Body of pancreas (tissue), 4 donors: ENCODE measurements around the gene NCAPD2. TPM values are rescaled to one million over a fixed set of nuclear protein-coding genes. Genes with fewer than 3 reads are reported as not detected.
A peak's percentile ranks its signal among the peaks of the same experiment; 100 is the strongest.
"Not testable (repeated sequence)": the region's sequence is repeated elsewhere in the genome, so short reads cannot be mapped to it uniquely, and the experiment has no call there.

Source experiments
- ATAC-seq: fragments of 150-250 bp; one replicate; pipeline ENCODE4 v1.9.1; 2016
- DNase-seq, 4 donors: peaks; one replicate each; pipeline ENCODE4 v3.0.0-alpha.2; 2019
- H3K27ac ChIP-seq, 4 donors: fragments of 200-600 bp; sonication (generic); 1 replicate in 3 of 4; 2 replicates in 1 of 4; pipeline versions ENCODE4 v1.5.1 to v1.6.1; 2016 to 2019; ENCODE audit warnings: mild to moderate bottlenecking in 1 of 4, mixed read lengths in 1 of 4, moderate library complexity in 1 of 4
- H3K27me3 ChIP-seq, 2 donors: fragments of 200-600 bp; sonication (generic); one replicate each; pipeline ENCODE4 v1.6.0; 2016; ENCODE audit warnings: mild to moderate bottlenecking in 1 of 2
- H3K36me3 ChIP-seq, 2 donors: fragments of 200-600 bp; sonication (generic); replicated peaks in 1 of 2; 2 replicates each; pipeline ENCODE4 v1.5.1; 2016; ENCODE audit warnings: low read depth in 2 of 2; ENCODE audit not compliant: insufficient read depth in 1 of 2
- H3K4me1 ChIP-seq: fragments of 200-600 bp; sonication (generic); one replicate; pipeline ENCODE4 v1.6.0; 2016
- H3K4me3 ChIP-seq, 2 donors: fragments of 200-600 bp; sonication (generic); 1 replicate in 1 of 2; 2 replicates in 1 of 2; pipeline ENCODE4 v1.5.1; 2016 to 2019
- H3K9me3 ChIP-seq, 3 donors: fragments of 200-600 bp; sonication (generic); 1 replicate in 2 of 3; 2 replicates in 1 of 3; pipeline ENCODE4 v1.5.1; 2016
- POLR2A ChIP-seq, 3 donors: fragments of 450-650 bp; IDR thresholded peaks; one replicate each; pipeline ENCODE4 v1.6.1; 2016; ENCODE audit warnings: antibody characterized with exemption in 3 of 3, mild to moderate bottlenecking in 2 of 3
- WGBS, 2 donors: methylation state at CpG; one replicate each; pipeline ENCODE4 v1.1.5; 2017; 5-methylcytosine and 5-hydroxymethylcytosine counted together
- intact Hi-C: fragments of 100-400 bp; cut with DNase I; formaldehyde crosslinking; loops from one replicate; pipeline ENCODE4 v1.15.1; 2023
- total RNA-seq, 2 donors: library from RNA; depleted of rRNA; stranded (reverse); fragments of >200 nt; gene quantifications; one replicate each; pipeline ENCODE4 v1.1.0, GENCODE V29; 2016
- TF ChIP-seq, protein P1 (sequence below), 7 experiments: fragments of 450-650 bp in 4 of 7; fragments of 200-600 bp in 3 of 7; sonication (generic) in 3 of 7; IDR thresholded peaks; one replicate each; pipeline ENCODE4 v1.5.1; 2016 to 2019; ENCODE audit warnings: antibody characterized with exemption in 7 of 7

The NCAPD2 gene
- total RNA-seq, 2 donors from 2014 or later: 9.3 to 46.1 TPM

DNA sequence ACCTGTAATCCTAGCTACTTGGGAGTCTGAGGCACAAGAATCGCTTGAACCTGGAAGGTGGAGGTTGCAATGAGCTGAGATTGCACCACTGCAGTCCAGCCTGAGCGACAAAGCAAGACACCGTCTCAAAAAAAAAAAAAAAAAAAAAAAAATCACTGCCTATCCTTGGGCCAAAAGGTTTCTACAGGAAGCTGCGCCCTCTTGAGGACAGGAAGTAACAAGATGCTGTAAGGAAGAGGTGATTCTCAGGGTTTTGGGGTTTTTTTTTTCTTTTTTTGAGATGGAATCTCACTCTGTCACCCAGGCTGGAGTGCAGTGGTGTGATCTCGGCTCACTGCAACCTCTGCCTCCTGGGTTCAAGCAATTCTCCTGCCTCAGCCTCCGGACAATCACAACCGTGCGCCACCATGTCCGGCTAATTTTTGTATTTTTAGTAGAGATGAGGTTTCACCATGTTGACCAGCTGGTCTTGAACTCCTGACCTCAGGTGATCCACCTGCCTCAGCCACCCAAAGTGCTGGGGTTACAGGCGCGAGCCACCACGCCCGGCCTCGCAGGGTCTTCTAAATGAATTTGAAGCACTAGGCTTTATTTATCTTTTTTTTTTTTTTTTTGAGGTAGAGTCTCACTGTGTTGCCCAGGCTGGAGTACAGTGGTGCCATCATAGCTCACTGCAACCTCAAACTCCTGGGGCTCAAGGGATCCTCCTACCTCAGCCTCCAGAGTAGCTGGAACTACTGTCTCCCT, 64.3 kb downstream of the NCAPD2 start:
- ATAC-seq, H3K27me3 ChIP-seq, H3K9me3 ChIP-seq, intact Hi-C loops, H3K4me3 ChIP-seq, H3K27ac ChIP-seq: not testable (repeated sequence)
- Histone ChIP-seq H3K4me1 (peaks cover 29% of the 10 kb centered on the region), H3K36me3 (peaks cover 4 to 25% of the 10 kb centered on the region in 2 donors)
- peak in 2 of 4 donors; percentile 51 to 68 for DNase-seq
- 75 to 87% methylated on average over 14 of the region's 14 CpGs for WGBS, 2 donors
- TF ChIP-seq, protein P1, sequence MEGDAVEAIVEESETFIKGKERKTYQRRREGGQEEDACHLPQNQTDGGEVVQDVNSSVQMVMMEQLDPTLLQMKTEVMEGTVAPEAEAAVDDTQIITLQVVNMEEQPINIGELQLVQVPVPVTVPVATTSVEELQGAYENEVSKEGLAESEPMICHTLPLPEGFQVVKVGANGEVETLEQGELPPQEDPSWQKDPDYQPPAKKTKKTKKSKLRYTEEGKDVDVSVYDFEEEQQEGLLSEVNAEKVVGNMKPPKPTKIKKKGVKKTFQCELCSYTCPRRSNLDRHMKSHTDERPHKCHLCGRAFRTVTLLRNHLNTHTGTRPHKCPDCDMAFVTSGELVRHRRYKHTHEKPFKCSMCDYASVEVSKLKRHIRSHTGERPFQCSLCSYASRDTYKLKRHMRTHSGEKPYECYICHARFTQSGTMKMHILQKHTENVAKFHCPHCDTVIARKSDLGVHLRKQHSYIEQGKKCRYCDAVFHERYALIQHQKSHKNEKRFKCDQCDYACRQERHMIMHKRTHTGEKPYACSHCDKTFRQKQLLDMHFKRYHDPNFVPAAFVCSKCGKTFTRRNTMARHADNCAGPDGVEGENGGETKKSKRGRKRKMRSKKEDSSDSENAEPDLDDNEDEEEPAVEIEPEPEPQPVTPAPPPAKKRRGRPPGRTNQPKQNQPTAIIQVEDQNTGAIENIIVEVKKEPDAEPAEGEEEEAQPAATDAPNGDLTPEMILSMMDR (IDR thresholded peaks at IDR 0.05): peak in 5 of 7 experiments; percentile 11 to 37 (median 17)

DNA sequence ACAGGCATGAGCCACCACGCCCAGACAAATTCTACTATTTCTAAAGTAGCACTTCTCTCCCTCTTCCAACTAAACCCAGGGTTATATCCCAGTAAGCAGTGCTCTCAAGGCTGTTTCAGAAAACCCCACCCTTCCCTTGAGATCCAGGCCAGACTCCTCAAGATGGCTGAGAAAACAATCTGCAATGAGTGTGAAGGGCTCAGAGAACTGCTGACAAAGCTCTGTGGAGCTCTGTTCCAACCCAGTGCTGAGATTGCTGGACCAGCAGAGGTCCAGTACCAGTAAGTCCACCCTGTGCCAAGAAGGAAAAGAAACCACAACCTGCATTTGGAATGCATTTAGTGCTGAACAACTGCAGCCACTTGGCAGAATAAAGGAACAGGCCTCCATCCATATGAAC, 65.6 kb downstream of the NCAPD2 start:
- WGBS, 2 donors: 87 to 90% methylated on average over 1 of the region's 1 CpG
- Histone ChIP-seq H3K27me3 (no peaks in the 10 kb centered on the region), H3K36me3 (peaks cover 4 to 27% of the 10 kb centered on the region in 2 donors), H3K4me3 (no peak overlapping the region), H3K4me1 (peaks cover 19% of the 10 kb centered on the region), H3K9me3 (no peaks in the 10 kb centered on the region), H3K27ac (no peak overlapping the region)
- intact Hi-C loops: no loop called here
- DNase-seq (no peak), ATAC-seq (no peak)
- TF ChIP-seq, protein P1 (IDR thresholded peaks at IDR 0.05): no peak

DNA sequence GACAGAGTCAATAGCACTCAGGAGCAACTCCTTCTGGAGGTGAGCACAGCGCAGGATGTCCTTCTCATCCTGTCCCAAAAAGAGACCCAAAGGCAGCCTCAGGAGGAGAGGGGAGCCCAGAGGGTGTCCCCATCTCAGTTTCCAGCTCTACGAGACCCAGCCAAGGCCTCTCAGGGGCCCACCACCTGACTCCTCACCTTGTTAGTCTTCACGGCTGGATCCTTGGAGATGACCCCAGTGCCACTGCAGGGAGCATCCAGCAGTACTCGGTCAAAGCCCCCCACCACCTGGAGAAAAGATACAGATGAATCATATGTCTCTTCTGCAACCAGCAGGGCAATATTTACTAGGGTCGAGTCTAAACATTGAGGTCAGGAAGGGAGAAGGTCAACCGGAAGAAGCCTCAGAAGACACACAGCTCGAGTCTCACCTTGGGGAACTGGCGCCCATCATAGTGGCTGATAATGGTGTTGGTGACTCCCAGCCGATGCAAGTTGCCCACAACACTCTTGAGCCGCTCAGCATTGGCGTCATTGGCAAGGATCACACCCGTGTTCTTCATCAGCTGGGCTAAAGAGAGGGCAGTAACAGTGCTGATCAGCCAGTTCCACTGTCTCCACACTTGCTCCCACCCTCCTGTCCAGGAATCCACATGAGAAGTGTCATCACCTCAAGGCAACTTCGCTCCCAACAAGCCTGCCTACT, 66.8 kb downstream of the NCAPD2 start:
- DNase-seq (no peak), ATAC-seq (no peak)
- TF ChIP-seq POLR2A (IDR thresholded peaks at IDR 0.05): no peak
- TF ChIP-seq, protein P1 (IDR thresholded peaks at IDR 0.05): no peak
- intact Hi-C loops: no loop called here
- no peaks in the 10 kb centered on the region for H3K9me3 ChIP-seq
- no peaks in the 10 kb centered on the region for H3K27me3 ChIP-seq
- H3K36me3 ChIP-seq: peaks cover 4 to 28% of the 10 kb centered on the region in 2 donors
- H3K27ac ChIP-seq: no peak overlapping the region
- 81 to 86% methylated on average over 6 to 11 of the region's 13 CpGs for WGBS, 2 donors
- peaks cover 7% of the 10 kb centered on the region for H3K4me1 ChIP-seq
- H3K4me3 ChIP-seq: no peak overlapping the region

DNA sequence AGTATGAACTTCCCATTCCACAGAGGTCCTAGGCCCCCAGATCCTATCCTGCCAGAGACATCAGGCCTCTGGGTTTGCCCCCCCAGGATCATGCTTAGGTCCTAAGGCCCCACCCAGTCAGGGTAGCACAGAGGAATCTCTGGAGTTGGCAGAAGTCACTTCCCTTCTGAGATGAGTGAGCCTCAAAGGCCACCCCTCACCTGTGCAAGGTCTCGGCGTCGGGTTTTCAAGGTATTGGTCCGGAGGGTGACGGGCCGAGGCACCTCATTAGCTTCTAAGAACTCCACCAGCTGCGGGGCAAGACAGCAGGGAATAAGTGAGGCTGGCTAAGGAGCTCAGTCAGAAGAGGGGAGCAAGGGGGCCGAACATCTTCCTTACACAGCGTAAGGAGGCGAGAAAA, 69.0 kb downstream of the NCAPD2 start:
- H3K27me3 ChIP-seq: no peaks in the 10 kb centered on the region
- H3K36me3 ChIP-seq: peaks cover 4 to 33% of the 10 kb centered on the region in 2 donors
- H3K4me1 ChIP-seq: peaks cover 9% of the 10 kb centered on the region
- intact Hi-C loops: no loop called here
- H3K9me3 ChIP-seq: no peaks in the 10 kb centered on the region
- H3K27ac ChIP-seq: no peak overlapping the region
- DNase-seq (no peak), ATAC-seq (no peak)
- H3K4me3 ChIP-seq: no peak overlapping the region
- TF ChIP-seq, protein P1 (IDR thresholded peaks at IDR 0.05): no peak
- no peak for TF ChIP-seq POLR2A (IDR thresholded peaks at IDR 0.05)
- WGBS, 2 donors: 87 to 92% methylated on average over 10 of the region's 10 CpGs
